Epithelial cell of esophagus (primary cell): ENCODE measurements around the gene SNED1.

ENCODE experiments used
- DNase-seq: peaks from one replicate; pipeline ENCODE4 v3.0.0; 2010; ENCODE audit warnings: low read depth
- H3K4me3 ChIP-seq: 2 replicates; pipeline ENCODE4 v1.5.1; 2011; ENCODE audit warnings: mild to moderate bottlenecking, low read length, control low read depth
- CTCF ChIP-seq: IDR thresholded peaks from 2 replicates; pipeline ENCODE4 v1.5.1; 2011; ENCODE audit warnings: low read depth, mild to moderate bottlenecking, low read length, control low read depth, inconsistent platforms; ENCODE audit not compliant: insufficient read depth; ENCODE audit errors: missing control alignments

The SNED1 gene

GRCh38 chr2:241038374-241039180, 40.2 kb downstream of the SNED1 start:
- TF ChIP-seq CTCF, result no peak
- no peak for DNase-seq
- no peak overlapping the region for H3K4me3 ChIP-seq

DNA sequence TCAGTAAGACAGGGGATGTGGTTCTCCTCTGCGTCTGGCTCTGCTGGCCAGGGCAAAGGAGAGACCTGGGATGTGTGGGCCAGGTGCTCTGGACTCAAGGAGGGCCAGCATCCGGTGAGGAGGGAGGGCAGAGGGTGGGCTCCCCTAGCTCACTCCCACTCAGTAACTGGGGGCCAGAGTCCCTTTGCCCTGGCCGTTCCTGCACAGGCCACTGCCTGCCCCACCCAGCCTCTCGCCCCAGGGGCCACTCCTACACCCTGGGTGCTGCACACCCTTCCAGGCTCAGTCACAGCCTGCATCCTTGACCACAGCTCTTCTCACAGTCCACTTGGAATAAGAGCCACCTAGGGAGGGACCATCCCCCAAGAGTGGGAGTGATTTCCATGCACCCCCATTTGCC, 41.0 kb downstream of the SNED1 start:
- DNase-seq, result no peak
- TF ChIP-seq CTCF, result no peak
- no peak overlapping the region for H3K4me3 ChIP-seq

- no peak for TF ChIP-seq CTCF
- no peak overlapping the region for H3K4me3 ChIP-seq
- DNase-seq, result no peak
Observed at GRCh38 chr2:241040081-241040803, 41.8 kb downstream of the SNED1 start.

DNA sequence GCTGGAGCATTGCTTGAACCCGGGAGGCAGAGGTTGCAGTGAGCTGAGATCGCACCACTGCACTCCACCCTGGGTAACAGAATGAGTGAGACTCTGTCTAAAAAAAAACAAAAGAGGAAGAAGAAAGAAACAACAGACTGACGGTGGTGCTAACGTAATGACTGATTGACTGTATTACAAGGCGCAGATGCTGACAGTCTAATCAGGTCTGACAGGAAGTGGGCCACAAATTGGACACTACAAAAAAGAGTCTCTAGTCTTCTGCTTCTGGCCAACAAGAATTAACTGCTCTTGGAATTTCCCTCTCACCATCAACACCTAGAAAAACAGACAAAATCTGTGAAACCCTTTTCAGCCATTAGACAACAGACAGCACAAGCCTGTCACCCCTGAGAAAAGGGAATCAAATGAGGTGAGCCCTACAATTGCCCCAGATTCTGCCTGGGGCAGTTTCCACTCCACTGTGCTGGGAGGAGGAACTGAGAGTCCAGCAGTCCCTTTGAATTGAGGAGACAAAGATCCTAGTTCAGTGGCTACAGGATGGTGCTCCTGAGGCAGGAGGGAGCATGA, 43.3 kb downstream of the SNED1 start:
- no peak for DNase-seq
- no peak for TF ChIP-seq CTCF
- no peak overlapping the region for H3K4me3 ChIP-seq

GRCh38 chr2:241043581-241043980, 45.2 kb downstream of the SNED1 start:
- no peak overlapping the region for H3K4me3 ChIP-seq
- TF ChIP-seq CTCF, result no peak
- DNase-seq, result no peak

GRCh38 chr2:241047253-241048010, 49.0 kb downstream of the SNED1 start:
- TF ChIP-seq CTCF, result no peak
- no peak overlapping the region for H3K4me3 ChIP-seq
- DNase-seq, result no peak
